Activated T-cell treated with anti-CD3 and anti-CD28 coated beads for 48 hours (primary cell): ENCODE data around the gene ZNF100.
A peak's percentile ranks its signal among the peaks of the same experiment; 100 is the strongest.
"Not testable (repeated sequence)": the region's sequence is repeated elsewhere in the genome, so short reads cannot be mapped to it uniquely, and the experiment has no call there.

Experiments
- DNase-seq: peaks from one replicate; pipeline ENCODE4 v3.0.0-alpha.2; 2020; ENCODE audit warnings: low read depth

ZNF100 gene

DNA sequence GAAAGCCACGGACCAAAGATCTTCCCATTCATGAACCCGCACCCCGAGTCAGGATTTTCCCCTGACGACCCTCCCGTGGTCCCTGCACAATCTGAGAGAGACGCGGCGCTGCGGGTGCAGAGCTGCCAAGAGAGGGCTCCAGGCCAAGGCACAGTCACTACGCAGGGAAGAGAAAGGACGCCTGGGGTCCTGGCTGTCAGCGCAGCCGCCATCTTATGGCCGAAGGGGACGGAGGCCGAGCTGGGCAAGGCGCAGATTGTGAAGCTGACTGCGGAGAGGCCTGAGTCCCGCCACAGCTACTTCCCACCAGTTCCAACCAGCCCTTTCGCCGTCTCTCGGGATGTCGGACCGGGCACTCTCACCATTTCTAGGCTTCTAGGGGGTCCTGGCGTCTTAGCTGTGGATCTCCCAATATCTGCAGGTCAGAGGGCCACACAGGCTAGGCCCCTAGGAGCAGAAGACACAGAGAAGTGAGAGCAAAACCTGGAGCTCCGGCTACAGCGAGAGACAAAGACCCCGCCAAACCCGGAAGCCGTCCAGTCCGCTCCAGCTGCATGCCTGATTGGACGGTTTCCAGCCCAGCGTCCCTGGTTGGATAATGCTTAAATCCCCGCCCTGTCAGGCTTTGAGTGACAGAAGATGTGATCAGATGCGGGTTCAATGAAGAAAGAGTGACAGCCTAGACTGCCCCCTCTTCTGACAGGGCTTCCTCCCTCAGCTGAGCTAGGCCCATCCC lies at the start of gene ZNF100:
ZNF100 (minus strand) TSS at position 515 of the 736 bp plus-strand sequence; CDS start at position 365, 150 bp downstream.
- DNase-seq: peak; percentile 80

DNA sequence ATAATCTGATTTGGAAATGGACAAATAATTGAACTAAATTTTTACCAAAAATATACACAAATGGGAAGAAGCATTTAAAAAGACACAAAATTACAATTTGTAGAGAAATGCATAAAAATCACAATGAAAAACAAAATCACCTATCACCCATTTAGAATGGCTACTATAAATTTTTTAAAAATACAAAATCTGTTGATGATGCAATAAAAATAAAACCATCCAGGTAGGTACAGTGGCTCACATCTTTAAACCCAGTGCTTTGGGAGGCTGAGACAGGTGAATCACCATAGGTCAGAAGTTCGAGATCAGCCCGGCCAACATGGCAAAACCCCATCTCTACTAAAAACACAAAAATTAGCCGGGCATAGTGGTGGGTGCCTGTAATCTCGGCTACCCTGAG lies 45.1 kb upstream of the ZNF100 start:
- DNase-seq: no peak

DNA sequence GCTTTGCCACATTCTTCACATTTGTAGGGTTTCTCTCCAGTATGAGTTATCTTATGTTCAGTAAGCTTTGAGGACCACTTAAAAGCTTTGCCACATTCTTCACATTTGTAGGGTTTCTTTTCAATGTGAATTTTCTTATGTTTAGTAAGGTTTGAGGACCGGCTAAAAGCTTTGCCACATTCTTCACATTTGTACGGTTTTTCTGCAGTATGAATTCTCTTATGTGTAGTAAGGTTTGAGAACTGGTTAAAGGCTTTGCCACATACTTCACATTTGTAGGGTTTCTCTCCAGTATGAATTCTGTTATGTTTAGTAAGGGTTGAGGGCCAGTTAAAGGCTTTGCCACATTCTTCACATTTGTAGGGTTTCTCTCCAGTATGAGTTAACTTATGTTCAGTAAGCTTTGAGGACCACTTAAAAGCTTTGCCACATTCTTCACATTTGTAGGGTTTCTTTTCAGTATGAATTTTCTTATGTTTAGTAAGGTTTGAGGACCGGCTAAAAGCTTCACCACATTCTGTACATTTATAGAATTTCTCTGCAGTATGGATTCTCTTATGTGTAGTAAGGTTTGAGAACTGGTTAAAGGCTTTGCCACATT lies 41.1 kb upstream of the ZNF100 start:
- not testable (repeated sequence) for DNase-seq

DNA sequence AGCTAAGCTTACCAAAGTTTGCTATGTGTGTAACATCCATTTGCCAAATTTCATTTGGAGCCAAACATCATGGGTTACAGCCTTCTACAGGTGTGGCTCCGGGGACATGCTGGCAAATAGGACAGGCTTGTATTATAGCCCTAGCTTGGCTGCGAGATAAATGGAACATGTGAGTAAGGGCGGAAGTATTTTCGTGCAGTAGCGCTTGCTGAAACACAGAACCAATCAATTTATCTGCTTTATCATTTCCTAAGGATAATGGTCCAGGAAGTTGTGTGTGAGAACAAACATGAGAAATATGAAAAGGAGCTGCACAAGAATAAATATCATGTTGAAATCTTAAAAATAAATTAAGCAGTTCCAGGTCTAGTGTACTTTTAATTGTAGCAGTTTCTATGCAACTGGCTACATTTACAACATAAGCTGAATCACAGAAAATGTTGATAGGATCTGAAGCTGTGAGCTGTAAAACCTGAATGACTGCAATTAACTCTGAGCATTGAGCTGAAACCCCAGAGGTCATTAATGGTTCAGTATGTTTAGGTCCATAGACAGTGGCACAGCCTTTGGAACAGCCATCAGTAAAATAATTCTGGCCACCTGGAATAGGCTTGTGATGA lies 22.2 kb upstream of the ZNF100 start:
- no peak for DNase-seq

- no peak for DNase-seq
These were observed 19.6 kb upstream of the ZNF100 start for GRCh38 chr19:21786936-21787335.

GRCh38 chr19:21775792-21776191 lies 8.4 kb upstream of the ZNF100 start:
- DNase-seq: not testable (repeated sequence)

GRCh38 chr19:21766705-21767064 lies 694 bp downstream of the ZNF100 start:
- DNase-seq: not testable (repeated sequence)

GRCh38 chr19:21765151-21765550 lies 2.2 kb downstream of the ZNF100 start:
- no peak for DNase-seq

DNA sequence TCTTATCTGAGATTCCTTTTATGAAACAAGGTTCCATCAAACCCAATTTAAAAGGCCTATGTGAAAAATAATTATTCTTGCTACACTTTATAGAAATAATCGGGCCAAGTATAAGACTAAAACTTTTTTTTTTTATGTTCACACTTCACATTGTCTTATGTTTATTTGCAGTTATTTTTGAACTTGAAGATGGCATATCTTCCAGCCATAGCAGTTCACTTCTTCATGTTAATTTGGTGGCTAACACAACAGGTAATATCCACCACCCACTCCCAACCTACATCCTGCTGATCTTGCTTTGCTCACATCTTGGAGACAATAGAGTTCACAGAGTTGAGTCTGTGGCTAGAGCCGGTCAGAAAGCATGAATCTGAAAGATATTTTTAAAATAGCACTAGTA lies 5.8 kb downstream of the ZNF100 start:
- not testable (repeated sequence) for DNase-seq

DNA sequence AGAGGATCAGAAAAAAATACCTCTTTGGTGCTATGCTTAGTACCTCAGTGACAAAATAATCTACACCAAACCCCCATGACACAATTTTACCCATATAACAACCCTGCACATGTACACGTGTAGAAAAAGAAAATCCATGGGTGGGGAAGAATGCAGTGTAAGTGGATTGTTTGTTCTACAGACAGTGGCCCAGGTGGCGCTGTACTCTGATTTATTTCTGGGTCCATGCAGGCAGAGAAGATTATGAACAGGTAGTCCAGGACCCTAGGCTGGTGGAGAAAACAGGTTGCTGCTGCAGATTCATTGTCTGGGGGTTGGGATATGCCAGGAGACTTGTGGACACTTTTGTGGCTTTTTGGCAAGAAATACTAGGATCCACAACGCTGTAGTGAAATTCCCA lies 9.1 kb downstream of the ZNF100 start:
- no peak for DNase-seq

DNA sequence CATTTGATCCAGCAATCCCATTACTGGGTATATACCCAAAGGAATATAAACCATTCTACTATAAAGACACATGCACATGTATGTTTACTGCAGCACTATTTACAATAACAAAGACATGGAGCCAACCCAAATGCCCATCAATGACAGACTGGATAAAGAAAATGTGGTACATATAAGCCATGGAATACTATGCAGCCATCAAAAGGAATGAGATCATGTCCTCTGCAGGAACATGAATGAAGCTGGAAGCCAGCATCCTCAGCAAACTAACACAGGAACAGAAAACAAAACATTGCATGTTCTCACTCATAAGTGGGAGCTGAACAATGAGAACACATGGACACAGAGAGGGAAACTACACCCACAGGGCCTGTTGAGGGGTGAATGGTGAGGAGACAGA lies 11.8 kb downstream of the ZNF100 start:
- DNase-seq: not testable (repeated sequence)

GRCh38 chr19:21751384-21751783 lies 16.0 kb downstream of the ZNF100 start:
- no peak for DNase-seq

DNA sequence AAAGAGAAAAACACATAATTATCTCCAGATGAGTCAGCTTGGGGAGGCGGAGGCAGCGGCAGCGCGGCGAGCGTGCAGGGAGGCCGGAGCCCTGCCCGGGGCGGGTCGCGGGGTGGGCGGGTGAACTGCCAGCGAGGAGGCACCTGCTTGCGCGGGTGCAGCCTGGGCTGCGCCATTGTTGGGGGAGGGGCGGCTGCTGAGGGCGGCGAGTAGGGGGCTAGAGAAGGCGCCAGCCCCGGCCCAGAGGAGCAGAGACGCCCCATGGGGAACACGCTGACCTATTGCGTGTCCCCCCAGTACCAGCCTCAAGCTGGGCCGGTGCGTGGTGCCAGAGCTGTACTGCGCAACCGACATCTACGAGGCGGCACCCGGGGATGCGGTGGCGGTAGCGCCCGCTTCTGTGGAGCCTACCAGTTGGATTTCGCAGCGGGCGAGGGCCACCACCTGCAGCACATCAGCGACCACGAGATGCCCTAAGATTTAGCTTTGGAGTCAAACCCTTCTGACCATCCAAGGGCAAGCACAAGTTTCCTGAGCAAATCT lies 16.7 kb downstream of the ZNF100 start:
- DNase-seq: no peak

DNA sequence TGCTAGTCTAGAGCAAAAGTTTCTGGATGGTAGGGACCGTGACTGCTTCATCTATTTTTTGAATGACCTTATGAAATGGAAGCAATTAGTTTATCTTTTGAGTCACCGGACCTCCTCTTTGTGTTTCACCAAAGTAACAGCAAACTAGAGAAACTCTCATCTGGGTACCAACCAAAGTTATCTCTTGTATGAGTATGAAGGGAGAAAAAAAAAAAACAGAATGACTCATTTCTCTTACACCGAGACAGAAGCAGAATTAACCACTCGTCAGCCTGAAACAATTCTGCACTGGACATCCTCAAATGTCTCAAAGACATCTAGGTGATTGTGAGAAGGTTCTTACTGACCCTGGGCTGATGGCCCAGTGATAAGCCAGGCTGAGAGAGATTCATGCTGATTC lies 18.3 kb downstream of the ZNF100 start:
- DNase-seq: no peak

GRCh38 chr19:21748088-21748487 lies 19.3 kb downstream of the ZNF100 start:
- no peak for DNase-seq

GRCh38 chr19:21740559-21740958 lies 26.8 kb downstream of the ZNF100 start:
- no peak for DNase-seq

DNA sequence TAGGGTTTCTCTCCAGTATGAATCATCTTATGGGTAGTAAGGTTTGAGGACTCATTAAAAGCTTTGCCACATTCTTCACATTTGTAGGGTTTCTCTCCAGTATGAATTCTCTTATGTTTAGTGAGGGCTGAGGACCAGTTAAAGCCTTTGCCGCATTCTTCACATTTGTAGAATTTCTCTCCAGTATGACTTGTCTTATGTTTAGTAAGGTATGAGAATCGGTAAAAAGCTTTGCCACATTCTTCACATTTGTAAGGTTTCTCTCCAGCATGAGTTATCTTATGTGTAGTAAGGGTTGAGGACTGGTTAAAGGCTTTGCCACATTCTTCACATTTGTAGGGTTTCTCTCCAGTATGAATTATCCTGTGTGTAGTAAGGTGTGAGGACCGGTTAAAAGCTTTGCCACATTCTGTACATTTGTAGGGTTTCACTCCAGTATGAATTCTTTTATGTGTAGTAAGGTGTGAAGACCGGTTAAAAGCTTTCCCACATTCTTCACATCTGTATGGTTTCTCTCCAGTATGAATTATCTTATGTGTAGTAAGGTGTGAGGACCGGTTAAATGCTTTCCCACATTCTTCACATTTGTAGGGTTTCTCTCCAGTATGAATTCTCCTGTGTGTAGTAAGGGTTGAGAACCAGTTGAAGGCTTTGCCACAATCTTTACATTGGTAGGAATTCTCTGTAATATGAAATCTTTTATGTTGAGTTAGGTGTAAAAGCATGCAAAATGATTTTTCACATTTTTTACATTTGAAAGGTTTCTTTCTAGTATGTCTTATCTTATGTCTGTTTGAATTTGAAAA lies 40.2 kb downstream of the ZNF100 start:
- DNase-seq: not testable (repeated sequence)

DNA sequence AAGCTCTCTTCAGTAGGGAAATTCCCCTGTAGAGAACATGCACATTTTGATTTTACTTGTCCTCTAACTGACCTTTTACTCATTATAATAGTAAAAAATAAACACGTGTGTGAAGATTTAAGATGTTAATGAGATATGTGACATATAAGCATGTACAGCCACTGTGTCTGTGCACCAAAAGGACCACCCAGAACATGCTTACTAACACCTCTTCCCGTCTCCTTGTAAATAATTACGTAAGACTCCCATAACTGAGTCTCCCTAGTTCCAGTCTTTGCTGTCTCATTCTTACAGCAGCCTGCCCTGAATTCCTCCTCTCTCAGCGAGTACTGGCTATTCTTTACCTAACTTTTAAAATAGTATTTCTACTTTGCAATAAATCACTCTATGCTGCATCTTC lies 53.6 kb downstream of the ZNF100 start:
- DNase-seq: no peak

DNA sequence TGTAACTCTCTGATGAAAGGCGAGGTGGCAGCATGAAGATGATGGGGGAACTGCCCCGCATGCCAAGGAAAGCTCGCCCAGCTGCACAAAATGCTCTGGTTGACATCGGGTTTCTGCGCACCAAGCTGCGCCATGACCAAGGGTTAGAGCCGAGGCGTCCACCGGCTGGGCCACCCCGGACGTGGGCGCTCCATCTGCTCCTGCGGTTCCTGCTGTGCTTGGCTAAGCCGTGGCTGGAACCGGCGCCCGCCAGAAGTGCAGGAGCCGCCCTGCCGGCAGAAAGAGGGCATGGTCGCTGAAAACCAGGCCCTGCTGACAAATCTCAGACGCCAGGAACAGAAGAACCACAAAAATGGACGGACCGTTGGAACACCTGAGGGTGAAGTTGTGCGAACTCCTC lies 57.9 kb downstream of the ZNF100 start:
- no peak for DNase-seq

DNA sequence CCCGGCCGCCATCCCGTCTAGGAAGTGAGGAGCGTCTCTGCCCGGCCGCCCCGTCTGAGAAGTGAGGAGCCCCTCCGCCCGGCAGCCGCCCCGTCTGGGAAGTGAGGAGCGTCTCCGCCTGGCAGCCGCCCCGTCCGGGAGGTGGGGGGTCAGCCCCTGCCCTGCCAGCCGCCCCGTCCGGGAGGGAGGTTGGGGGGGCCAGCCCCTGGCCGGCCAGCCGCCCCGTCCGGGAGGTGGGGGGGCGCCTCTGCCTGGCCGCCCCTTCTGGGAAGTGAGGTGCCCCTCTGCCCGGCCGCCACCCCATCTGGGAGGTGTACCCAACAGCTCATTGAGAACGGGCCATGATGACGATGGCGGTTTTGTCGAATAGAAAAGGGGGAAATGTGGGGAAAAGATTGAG lies 59.5 kb downstream of the ZNF100 start:
- DNase-seq: not testable (repeated sequence)

DNA sequence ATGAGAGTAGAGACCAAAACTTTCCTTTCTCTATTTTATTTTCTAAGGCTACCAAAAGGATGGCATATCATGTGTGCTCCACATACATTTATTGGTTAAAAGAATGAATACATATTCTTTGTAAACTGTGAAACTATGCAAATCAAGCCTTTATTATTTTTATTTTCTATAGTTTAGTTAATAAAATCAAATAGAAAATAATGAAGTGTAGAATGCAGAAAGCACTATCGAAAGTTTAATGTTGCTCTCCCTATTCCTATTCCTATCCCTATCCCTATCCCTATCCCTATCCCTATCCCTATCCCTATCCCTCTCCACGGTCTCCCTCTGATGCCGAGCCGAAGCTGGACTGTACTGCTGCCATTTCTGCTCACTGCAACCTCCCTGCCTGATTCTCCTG lies 60.3 kb downstream of the ZNF100 start:
- no peak for DNase-seq

- no peak for DNase-seq
These were observed 62.0 kb downstream of the ZNF100 start for GRCh38 chr19:21705393-21705792.
